Measurements from ENCODE around the gene CABP7.

- TF ChIP-seq CTCF (IDR thresholded peaks at IDR 0.05; ENCODE audit: borderline replicate concordance, extremely low read depth, low read length, poor library complexity, severe bottlenecking), result no peak
- no peak for TF ChIP-seq EZH2 (IDR thresholded peaks at IDR 0.05; ENCODE audit: borderline replicate concordance, low read depth, low read length, severe bottlenecking)
These were observed 15.0 kb downstream of the CABP7 start for GRCh38 chr22:29734838-29735237.
